SK-N-SH (cell line): Measurements from ENCODE around the gene PDE4C. TPM values are rescaled to one million over a fixed set of nuclear protein-coding genes. Genes with fewer than 3 reads are reported as not detected.
"Not testable (repeated sequence)": the region's sequence is repeated elsewhere in the genome, so short reads cannot be mapped to it uniquely, and the experiment has no call there.

ENCODE experiments used
- CTCF ChIA-PET: fragments of 300-600, 350-600 bp; formaldehyde crosslinking; extraction: SDS; loops from one replicate; lab custom pipeline; 2021; lab: Yijun Ruan, JAX
- POLR2A ChIA-PET: fragments of 350-600 bp; sonication (Branson Sonifier 250); formaldehyde crosslinking; extraction: SDS; loops from one replicate; lab custom pipeline; 2020; ENCODE audit warnings: antibody characterized with exemption, inconsistent platforms; lab: Yijun Ruan, JAX
- DNase-seq: peaks from one replicate; pipeline ENCODE4 v3.0.0; 2012
- H2AFZ ChIP-seq: fragments of 200-600 bp; sonication (generic); 2 replicates; pipeline ENCODE4 v1.8.1; 2016; ENCODE audit warnings: antibody characterized with exemption, mild to moderate bottlenecking, low read depth
- H3F3A ChIP-seq: fragments of 200-600 bp; sonication (generic); replicated peaks from 2 replicates; pipeline ENCODE3; 2016; ENCODE audit warnings: antibody characterized with exemption, mild to moderate bottlenecking; ENCODE audit not compliant: insufficient read depth
- H3K27ac ChIP-seq, 2 experiments: fragments of 200-500 bp in 1 of 2; fragments of 200-600 bp in 1 of 2; sonication (Bioruptor generic) in 1 of 2; sonication (generic), shearing (Covaris generic) in 1 of 2; 2 replicates each; pipeline versions ENCODE4 v1.5.1 to v1.6.1; 2014 to 2016; ENCODE audit warnings: low read depth in 2 of 2, inconsistent platforms in 1 of 2, low read length in 1 of 2, mild to moderate bottlenecking in 1 of 2, mixed read lengths in 1 of 2
- H3K27me3 ChIP-seq: fragments of 200-600 bp; sonication (generic), shearing (Covaris generic); 2 replicates; pipeline ENCODE4 v1.6.1; 2016; ENCODE audit warnings: mixed run types; ENCODE audit not compliant: insufficient read depth
- H3K36me3 ChIP-seq, 2 experiments: fragments of 200-500 bp in 1 of 2; fragments of 200-600 bp in 1 of 2; sonication (Bioruptor generic) in 1 of 2; sonication (generic) in 1 of 2; replicated peaks in 1 of 2; 2 replicates each; pipeline versions ENCODE3 to v1.5.1; 2014 to 2016; ENCODE audit warnings: low read length in 1 of 2, mild to moderate bottlenecking in 1 of 2; ENCODE audit not compliant: insufficient read depth in 2 of 2, control insufficient read depth in 1 of 2
- H3K4me1 ChIP-seq, 2 experiments: fragments of 200-500 bp in 1 of 2; fragments of 200-600 bp in 1 of 2; sonication (Bioruptor generic) in 1 of 2; sonication (generic), shearing (Covaris generic) in 1 of 2; 2 replicates each; pipeline versions ENCODE4 v1.5.1 to v1.6.1; 2014 to 2016; ENCODE audit warnings: low read depth in 1 of 2, low read length in 1 of 2, mixed run types in 1 of 2; ENCODE audit not compliant: insufficient read depth in 2 of 2, control insufficient read depth in 1 of 2
- H3K4me2 ChIP-seq: fragments of 200-600 bp; sonication (generic), shearing (Covaris generic); 2 replicates; pipeline ENCODE4 v1.6.1; 2017; ENCODE audit warnings: mixed run types
- H3K4me3 ChIP-seq, 2 experiments: fragments of 200-500 bp in 1 of 2; fragments of 200-600 bp in 1 of 2; sonication (Bioruptor generic) in 1 of 2; sonication (generic), shearing (Covaris generic) in 1 of 2; 2 replicates each; pipeline versions ENCODE4 v1.5.1 to v1.8.1; 2014 to 2016; ENCODE audit warnings: low read depth in 2 of 2, inconsistent platforms in 1 of 2, low read length in 1 of 2, mild to moderate bottlenecking in 1 of 2, mixed read lengths in 1 of 2, moderate library complexity in 1 of 2
- H3K79me2 ChIP-seq: fragments of 200-600 bp; sonication (generic); 2 replicates; pipeline ENCODE4 v1.8.1; 2017; ENCODE audit warnings: mild to moderate bottlenecking; ENCODE audit not compliant: insufficient read depth
- H3K9ac ChIP-seq: fragments of 200-600 bp; sonication (generic); 2 replicates; pipeline ENCODE4 v1.6.1; 2017; ENCODE audit warnings: mixed run types
- H3K9me2 ChIP-seq: fragments of 200-600 bp; sonication (generic); 2 replicates; pipeline ENCODE4 v1.6.1; 2017; ENCODE audit warnings: mixed run types
- H3K9me3 ChIP-seq: fragments of 200-600 bp; sonication (generic); 2 replicates; pipeline ENCODE4 v1.6.1; 2017; ENCODE audit warnings: mixed run types, mild to moderate bottlenecking, moderate library complexity
- H4K20me1 ChIP-seq: fragments of 200-600 bp; sonication (generic); 2 replicates; pipeline ENCODE4 v1.6.1; 2017; ENCODE audit warnings: mild to moderate bottlenecking, mixed run types; ENCODE audit not compliant: insufficient read depth
- CTCF ChIP-seq: fragments of 200-600 bp; sonication (generic); IDR thresholded peaks from 2 replicates; pipeline ENCODE4 v1.6.1; 2017; ENCODE audit warnings: antibody characterized with exemption, mild to moderate bottlenecking, moderate library complexity
- EP300 ChIP-seq, 2 experiments: IDR thresholded peaks; 2 replicates each; pipeline versions ENCODE4 v1.4.0 to v1.6.1; 2012; ENCODE audit warnings: borderline replicate concordance in 1 of 2, low read depth in 1 of 2, low read length in 1 of 2
- FOSL2 ChIP-seq: IDR thresholded peaks from 2 replicates; pipeline ENCODE4 v1.4.0; 2012; ENCODE audit warnings: low read depth, mild to moderate bottlenecking, moderate library complexity, borderline replicate concordance
- FOXJ3 ChIP-seq: sonication (generic); formaldehyde crosslinking; IDR thresholded peaks from 2 replicates; pipeline ENCODE4 v1.5.1; 2020; ENCODE audit warnings: mild to moderate bottlenecking, missing genetic modification reagents
- GATA2 ChIP-seq: sonication (generic); formaldehyde crosslinking; IDR thresholded peaks from 2 replicates; pipeline ENCODE4 v1.5.0; 2020; ENCODE audit warnings: mild to moderate bottlenecking, missing genetic modification reagents
- IRF3 ChIP-seq: fragments of 150-350 bp; IDR thresholded peaks from 2 replicates; pipeline ENCODE4 v1.6.1; 2016; ENCODE audit warnings: mild to moderate bottlenecking, low read depth, low read length
- MAX ChIP-seq: IDR thresholded peaks from 2 replicates; pipeline ENCODE4 v1.4.0; 2012; ENCODE audit warnings: low read depth
- MEF2A ChIP-seq: IDR thresholded peaks from 2 replicates; pipeline ENCODE4 v1.4.0; 2012; ENCODE audit warnings: low read depth, borderline replicate concordance
- NFIC ChIP-seq: IDR thresholded peaks from 2 replicates; pipeline ENCODE4 v1.4.0; 2012; ENCODE audit warnings: borderline replicate concordance
- POLR2AphosphoS5 ChIP-seq: IDR thresholded peaks from 2 replicates; pipeline ENCODE4 v1.6.1; 2012; ENCODE audit warnings: low read depth, low read length
- RAD21 ChIP-seq: IDR thresholded peaks from 2 replicates; pipeline ENCODE4 v1.6.1; 2012; ENCODE audit warnings: mild to moderate bottlenecking, low read length
- RCOR1 ChIP-seq: fragments of 150-350 bp; IDR thresholded peaks from 2 replicates; pipeline ENCODE4 v1.6.1; 2017; ENCODE audit warnings: antibody characterized with exemption, low read length
- RFX5 ChIP-seq: IDR thresholded peaks from 2 replicates; pipeline ENCODE4 v1.6.1; 2012; ENCODE audit warnings: mild to moderate bottlenecking, improper control_type of control experiment, low read length
- RXRA ChIP-seq: IDR thresholded peaks from 2 replicates; pipeline ENCODE4 v1.4.0; 2012; ENCODE audit warnings: low read depth, mild to moderate bottlenecking, borderline replicate concordance
- SMC3 ChIP-seq: IDR thresholded peaks from 2 replicates; pipeline ENCODE4 v1.6.1; 2012; ENCODE audit warnings: low read depth, low read length, improper control_type of control experiment
- USF1 ChIP-seq: IDR thresholded peaks from 2 replicates; pipeline ENCODE4 v1.4.0; 2012; ENCODE audit warnings: low read depth, borderline replicate concordance
- WGBS: methylation state at CpG from one replicate; pipeline ENCODE4 v1.1.6; 2017; ENCODE audit warnings: low lambda C conversion rate; 5-methylcytosine and 5-hydroxymethylcytosine counted together
- polyA plus RNA-seq, 3 experiments: library from polyadenylated mRNA; depleted of rRNA; stranded (reverse); fragments of >200 nt; gene quantifications; 2 replicates each; pipeline ENCODE4 v1.2.3, GENCODE V29; 2012

PDE4C gene
- polyA plus RNA-seq, 1 of the 3 experiments (the other 2 are of a cell fraction) = 0.36 TPM

- TF ChIP-seq NFIC = no peak
Measured at GRCh38 chr19:18211683-18212082, 14.6 kb downstream of the PDE4C start (continued).

- H3K27ac ChIP-seq, H4K20me1 ChIP-seq, H3K4me3 ChIP-seq, H3K79me2 ChIP-seq, H3K9me3 ChIP-seq, H3K9ac ChIP-seq, DNase-seq, H2AFZ ChIP-seq, H3K36me3 ChIP-seq, H3K4me1 ChIP-seq, H3F3A ChIP-seq, H3K27me3 ChIP-seq, H3K9me2 ChIP-seq, H3K4me2 ChIP-seq: not testable (repeated sequence)
- CTCF ChIA-PET = interaction anchor here (0.7 to 20.7 kb wide), 6 partner anchors 13 to 201 kb away, joined by 3 to 505 read pairs (median 28); partner anchors contain the start of gene PDE4C
- POLR2A ChIA-PET = interaction anchor here (0.8 kb wide), 1 partner anchor 69 kb away, joined by 3 read pairs; no protein-coding TSS in a partner anchor
- WGBS = 68% methylated on average over 5 of the region's 5 CpGs
Measured at GRCh38 chr19:18209912-18210311, 16.3 kb downstream of the PDE4C start.

GRCh38 chr19:18208098-18208951 is 17.9 kb downstream of the PDE4C start:
- ChIA-PET CTCF (interaction anchor here (0.5 to 20.7 kb wide), 21 partner anchors 8 to 206 kb away, joined by 3 to 505 read pairs (median 4); partner anchors contain the start of genes MPV17L2 and PDE4C), POLR2A (interaction anchor here (0.7 to 1.2 kb wide), 2 partner anchors 44 to 805 kb away, joined by 3 to 7 read pairs; no protein-coding TSS in a partner anchor)
- Histone ChIP-seq H3K27me3 (no peaks in the 10 kb centered on the region), H3K4me3 (peak overlapping the region in 1 of 2 experiments; percentile 26; a peak in 1 of 4 replicates), H3K9me2 (no peaks in the 10 kb centered on the region), H2AFZ (no peak overlapping the region), H3K79me2 (no peaks in the 10 kb centered on the region), H3K27ac (no peak overlapping the region), H3K36me3 (no peaks in the 10 kb centered on the region), H3K4me1 (peaks cover 4 to 9% of the 10 kb centered on the region in 2 experiments; a peak in 2 of 4 replicates), H3F3A (no peaks in the 10 kb centered on the region), H4K20me1 (no peaks in the 10 kb centered on the region), H3K4me2 (no peak overlapping the region), H3K9me3 (no peaks in the 10 kb centered on the region), H3K9ac (no peak overlapping the region)
- DNase-seq = peak; percentile 88
- 22% methylated on average over 20 of the region's 32 CpGs for WGBS
- TF ChIP-seq FOXJ3 (CRISPR knock-in tag) = no peak
- no peak for TF ChIP-seq EP300 (IDR thresholded peaks at IDR 0.05; ENCODE audit: borderline replicate concordance in 1 of 2, low read depth in 1 of 2, low read length in 1 of 2)
- TF ChIP-seq RCOR1 = no peak
- TF ChIP-seq IRF3 = no peak
- TF ChIP-seq RFX5 = no peak
- no peak for TF ChIP-seq MEF2A
- TF ChIP-seq CTCF = peak; percentile 67
- no peak; the same call in 1 of the 2 replicates for TF ChIP-seq RXRA
- peak; percentile 65 for TF ChIP-seq SMC3
- no peak for TF ChIP-seq POLR2AphosphoS5
- no peak for TF ChIP-seq GATA2 (CRISPR knock-in tag)
- no peak for TF ChIP-seq FOSL2
- no peak for TF ChIP-seq MAX
- TF ChIP-seq USF1 = no peak
- peak; percentile 71 for TF ChIP-seq RAD21
